HG03135 (cell line): ENCODE measurements around the gene STRA6.

ENCODE experiments used
- ATAC-seq: cut with Tn5 transposase; IDR thresholded peaks from one replicate; pipeline ENCODE4 v1.9.1; 2021; ENCODE audit warnings: mild to moderate bottlenecking, moderate library complexity; ENCODE audit not compliant: unreplicated experiment

Gene STRA6

GRCh38 chr15:74133694-74134386 is 68.7 kb downstream of the STRA6 start:
- ATAC-seq: no peak

GRCh38 chr15:74132681-74133651 is 69.6 kb downstream of the STRA6 start:
- no peak for ATAC-seq

- no peak for ATAC-seq
Observed at GRCh38 chr15:74131628-74132413, 70.8 kb downstream of the STRA6 start.

DNA sequence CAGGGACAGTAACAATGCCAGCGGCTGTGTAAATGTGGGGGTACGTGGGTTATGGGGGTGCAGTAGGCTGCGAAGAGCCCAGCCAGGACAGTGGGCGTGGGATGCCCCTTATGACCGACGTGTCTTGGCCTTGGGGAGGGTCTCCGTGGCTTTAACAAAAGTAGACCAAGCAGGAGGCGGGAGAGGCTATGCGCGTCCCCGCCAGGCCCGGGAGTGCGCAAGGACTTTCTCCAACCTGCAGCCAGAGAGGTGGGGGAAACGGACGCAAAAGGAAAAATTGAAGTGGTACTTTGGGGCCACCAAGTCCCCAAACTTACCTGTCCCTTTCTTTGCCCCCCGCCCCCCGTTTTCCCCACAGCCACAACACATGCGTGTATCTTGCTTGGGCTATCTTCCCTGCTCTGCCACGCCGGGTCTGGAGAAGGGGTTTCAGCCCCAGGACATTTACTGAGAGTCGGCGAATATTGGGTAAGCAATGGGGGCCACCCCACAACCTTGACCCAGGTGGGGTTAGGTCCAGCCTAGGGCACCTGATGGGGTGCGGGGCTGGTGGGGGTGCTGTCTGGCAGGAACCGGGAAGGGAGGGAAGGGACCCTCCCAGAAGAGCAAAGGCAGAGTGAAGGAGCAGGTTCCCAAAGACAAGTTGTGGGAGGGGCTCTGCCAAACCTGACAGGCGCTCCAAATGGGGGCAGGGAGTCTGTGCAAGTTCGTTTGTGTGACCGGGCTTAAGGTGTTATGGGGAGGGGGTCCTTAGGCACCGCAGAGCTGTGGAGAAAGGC is 71.5 kb downstream of the STRA6 start:
- ATAC-seq: no peak

DNA sequence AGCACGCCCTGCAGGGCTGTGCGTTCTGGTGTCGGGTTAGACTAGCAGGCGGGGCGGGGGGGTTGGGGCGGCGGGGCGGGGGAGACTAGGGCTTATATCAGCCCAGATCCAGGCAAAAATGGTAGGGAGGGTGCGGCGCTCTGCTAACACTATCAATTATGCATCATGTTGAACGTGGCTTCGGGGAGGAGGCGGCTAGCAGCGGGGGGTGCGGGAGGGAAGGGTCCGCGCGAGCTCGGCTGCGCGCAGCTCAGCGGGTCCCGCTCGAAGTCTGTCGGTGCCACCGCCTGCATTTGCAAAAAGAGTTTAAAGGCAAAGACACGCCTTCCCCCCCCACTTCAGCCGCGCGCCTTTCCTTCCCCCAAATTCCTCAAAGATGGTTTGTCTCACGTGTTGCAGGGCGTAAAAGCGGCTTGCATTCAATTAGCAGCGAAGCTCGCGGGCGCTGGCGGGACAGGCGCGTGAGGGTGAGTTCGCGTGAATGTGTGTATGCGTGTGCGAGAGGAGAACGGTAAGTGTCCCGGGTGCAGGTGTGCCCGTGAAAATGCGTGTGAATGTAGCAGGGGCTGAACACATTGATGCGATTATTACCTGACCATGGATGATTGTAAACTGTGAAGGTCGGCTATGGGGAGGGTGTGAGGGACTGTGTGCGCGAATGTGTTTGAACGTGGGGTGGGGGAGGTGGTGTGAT is 72.3 kb downstream of the STRA6 start, which contains the start of gene ISLR2:
ISLR2 (plus strand) TSS at position 432 of the 694 bp plus-strand sequence. CDS start 2,169 bp downstream, outside the sequence.
- no peak for ATAC-seq

DNA sequence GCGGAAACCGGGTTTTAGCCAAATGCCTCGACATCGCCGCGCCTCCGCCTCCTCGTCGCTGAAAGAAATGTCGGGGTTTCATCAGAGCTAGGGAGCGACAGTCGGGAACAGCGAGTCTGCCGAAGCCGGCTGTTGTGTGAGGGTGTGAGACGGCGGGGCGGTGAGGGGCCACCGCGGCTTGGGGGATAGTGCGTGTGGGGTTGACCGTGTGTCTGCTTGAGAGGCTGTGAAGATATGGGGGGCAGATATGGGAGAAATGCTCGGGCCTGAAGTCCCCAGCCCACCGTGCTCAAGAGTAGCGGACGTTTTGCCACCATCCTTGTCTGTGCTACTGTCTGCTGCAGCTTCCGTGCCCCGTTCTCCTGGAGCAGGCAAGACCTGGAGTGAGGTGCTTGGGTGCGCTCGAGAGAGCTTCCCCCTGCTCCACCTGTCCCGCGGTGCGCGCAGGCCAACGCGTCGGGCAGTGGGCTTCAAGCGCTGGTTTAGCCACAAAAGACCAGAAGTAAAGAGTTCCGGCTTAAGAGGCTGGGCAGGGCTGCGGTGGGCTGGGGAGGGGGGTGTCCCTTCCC is 72.9 kb downstream of the STRA6 start:
- ATAC-seq: no peak
